M059J (cell line): Measurements from ENCODE around the gene FADD. TPM values are rescaled to one million over a fixed set of nuclear protein-coding genes. Genes with fewer than 3 reads are reported as not detected.

ENCODE experiments used
- DNase-seq: peaks from one replicate; pipeline ENCODE4 v3.0.0-alpha.2; 2012; ENCODE audit warnings: low read depth
- total RNA-seq: library from RNA; depleted of rRNA; stranded (reverse); fragments of >200 nt; shearing (Covaris generic); gene quantifications from 2 replicates; pipeline ENCODE4 v1.2.3, GENCODE V29; 2014; rRNA removed

The FADD gene, protein sequence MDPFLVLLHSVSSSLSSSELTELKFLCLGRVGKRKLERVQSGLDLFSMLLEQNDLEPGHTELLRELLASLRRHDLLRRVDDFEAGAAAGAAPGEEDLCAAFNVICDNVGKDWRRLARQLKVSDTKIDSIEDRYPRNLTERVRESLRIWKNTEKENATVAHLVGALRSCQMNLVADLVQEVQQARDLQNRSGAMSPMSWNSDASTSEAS
- 35.3 and 51.6 TPM in 2 replicates for total RNA-seq

DNA sequence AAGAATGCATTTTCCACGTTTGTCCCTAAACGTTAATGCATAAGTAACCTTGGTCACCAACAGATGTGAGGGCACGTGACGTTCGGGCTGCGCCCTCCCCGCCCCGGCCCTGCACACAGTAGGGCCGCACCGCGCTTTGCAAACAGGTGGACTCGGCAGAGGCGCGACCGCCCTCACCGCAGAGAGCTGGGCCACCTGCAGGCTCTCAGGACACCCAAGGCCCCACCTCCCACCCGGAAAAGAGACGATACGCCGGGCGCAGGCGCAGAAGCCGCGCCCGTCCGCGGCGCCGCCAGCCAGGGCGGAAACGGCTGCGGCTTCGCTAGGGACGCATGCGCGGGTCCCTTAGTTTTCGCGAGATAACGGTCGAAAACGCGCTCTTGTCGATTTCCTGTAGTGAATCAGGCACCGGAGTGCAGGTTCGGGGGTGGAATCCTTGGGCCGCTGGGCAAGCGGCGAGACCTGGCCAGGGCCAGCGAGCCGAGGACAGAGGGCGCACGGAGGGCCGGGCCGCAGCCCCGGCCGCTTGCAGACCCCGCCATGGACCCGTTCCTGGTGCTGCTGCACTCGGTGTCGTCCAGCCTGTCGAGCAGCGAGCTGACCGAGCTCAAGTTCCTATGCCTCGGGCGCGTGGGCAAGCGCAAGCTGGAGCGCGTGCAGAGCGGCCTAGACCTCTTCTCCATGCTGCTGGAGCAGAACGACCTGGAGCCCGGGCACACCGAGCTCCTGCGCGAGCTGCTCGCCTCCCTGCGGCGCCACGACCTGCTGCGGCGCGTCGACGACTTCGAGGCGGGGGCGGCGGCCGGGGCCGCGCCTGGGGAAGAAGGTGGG, at the start of gene FADD:
Gene FADD (plus strand): TSS at position 377 of the 831 bp plus-strand sequence. CDS start 164 bp downstream, at position 541.
- peak; percentile 96 for DNase-seq

DNA sequence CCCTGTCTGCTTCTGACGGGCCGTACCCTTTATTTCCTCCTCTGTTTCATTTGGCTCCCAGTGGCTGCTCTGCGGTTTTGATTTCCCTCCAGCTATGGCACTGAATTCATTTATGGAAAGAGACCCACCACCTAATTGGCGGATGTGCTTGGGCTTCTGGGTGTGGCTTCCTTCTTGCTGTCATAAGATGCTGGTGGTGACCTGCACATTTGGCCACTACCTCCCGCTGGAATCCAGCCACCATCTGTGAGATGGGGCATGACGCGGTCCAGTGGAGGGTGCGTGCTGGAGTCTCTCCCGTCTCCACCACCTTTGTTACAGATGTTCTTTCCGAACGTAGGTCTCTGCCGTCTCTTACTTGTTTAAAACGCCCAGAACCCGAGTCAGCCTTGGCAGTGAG, 47.7 kb upstream of the FADD start:
- peak; percentile 43 for DNase-seq

DNA sequence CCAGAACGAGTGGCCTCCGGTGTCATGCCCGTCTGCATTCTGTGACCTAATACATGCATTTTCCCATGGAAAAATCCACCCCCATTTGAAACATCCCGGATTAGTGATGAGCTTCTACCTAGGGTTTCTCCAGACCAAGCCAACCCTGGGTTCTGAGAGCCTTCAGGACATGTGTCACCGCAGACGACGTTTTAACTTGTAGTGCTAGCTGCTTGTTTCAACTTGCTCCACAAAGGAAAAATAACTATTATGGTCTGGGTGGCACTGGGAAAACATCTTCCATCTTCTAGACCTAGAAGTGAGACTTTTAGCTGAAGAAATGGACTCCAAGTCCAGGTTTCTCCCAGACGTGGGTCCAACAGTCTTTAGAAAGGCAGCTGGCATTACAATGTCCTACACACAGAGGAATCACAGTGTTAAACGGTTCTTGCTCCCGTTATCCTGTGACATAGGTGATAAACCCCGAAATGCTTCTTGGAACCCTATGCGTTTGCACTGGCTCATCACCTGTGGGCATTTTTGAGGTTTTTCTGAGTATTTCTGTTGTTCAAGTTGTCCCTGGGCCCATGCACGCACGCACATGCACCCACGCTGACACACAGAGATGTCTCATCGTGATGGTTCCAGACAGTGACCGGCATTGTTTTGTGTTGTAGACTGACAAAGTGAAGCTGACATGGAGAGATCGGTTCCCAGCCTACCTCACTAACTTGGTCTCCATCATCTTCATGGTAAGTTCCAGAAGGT, 46.6 kb upstream of the FADD start:
- DNase-seq, result no peak

DNA sequence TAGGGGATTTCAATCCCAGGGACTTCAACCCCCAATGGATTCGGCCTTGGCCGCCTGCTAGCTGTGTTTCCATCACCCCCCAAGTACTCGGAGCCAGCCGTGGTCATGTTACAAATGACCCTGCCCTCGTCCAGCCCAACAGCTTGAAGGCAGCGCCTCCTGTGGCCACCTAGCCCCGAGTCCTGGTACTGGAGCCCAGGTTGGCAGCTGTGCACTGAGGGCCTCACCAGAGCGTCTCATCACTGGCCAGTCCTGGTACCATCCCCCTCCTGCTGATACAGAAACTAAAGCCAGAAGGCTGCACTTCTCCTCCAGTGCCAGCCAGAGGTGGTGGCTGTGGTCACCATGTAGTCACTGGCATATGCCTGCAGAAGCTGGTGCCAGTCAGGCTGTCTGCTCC, 44.9 kb upstream of the FADD start:
- peak; percentile 72 for DNase-seq

DNA sequence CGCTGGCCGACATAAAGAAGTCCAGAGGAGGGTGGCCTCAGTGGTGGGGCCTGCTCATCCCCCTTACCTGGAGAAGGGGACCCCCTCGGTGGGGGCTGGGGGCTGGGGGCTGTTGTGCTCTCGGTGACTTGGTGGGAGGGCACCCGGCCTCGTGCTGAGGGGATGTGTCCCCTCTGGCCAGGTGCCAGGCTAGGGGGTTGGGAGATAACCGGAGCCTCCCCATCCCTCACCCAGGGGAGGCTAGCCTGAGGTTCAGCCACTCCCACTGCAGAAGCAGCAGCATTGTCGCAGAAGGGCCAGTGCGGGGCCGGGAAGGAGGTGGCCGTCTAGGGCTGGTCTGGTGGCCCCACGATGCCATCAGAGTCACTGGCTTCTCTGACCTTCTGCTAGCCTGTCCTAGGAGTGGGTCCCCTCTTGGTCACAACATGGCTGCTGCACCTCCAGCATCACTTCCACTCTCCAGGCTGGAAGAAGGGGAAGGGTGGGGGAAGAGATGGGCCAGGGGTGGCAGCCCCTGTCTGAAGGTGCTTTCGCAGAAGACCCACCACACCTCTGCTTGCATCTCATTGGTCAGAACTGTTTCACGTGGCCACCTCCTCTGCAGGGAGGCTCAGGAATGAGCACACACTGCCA, 44.2 kb upstream of the FADD start:
- no peak for DNase-seq

DNA sequence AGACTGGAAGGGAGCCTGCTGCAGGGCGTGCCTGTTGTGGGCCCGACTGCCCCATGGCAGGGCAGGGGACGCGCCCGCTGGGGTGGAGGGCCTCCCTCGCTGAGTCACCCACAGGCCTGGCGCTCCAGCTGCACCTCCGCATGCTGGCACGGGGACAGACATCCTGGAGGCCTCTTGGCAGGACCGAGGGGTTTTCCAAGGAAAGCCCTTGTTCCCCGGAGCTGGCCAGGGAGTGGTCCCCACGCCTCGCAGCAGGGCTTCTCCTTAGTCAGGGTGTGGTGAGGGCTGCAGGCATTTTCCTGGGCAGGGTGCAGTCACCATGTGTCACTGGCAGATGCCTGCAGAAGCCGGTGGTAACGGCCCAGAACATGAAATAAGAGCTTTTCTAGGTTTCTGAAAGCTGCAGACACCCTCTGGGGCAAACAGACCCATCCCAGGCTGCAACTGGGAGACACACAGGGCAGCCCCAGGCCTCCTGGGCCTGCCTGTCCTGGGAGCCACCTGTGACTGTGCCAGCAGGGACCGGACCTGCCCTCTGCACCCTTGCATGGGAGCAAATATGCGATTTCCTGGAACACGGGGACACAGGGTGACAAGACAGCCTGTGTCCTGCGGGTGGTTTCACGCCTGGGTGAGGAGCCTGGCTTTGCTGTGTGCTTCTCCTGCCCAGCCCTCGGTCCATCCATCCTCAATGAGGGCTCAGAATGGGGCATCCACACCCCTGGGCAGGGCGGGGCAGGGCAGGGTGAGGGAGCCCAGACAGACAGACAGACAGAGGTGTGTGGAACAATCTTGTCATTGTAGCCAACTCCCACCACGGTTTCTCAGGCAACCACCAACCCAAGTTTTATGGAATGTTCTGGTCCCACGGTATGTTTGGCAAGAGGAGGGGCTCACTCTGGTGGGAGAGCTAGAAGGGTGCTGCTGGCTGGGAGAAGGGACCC, 43.2 kb upstream of the FADD start:
- DNase-seq, result peak; percentile 91

DNA sequence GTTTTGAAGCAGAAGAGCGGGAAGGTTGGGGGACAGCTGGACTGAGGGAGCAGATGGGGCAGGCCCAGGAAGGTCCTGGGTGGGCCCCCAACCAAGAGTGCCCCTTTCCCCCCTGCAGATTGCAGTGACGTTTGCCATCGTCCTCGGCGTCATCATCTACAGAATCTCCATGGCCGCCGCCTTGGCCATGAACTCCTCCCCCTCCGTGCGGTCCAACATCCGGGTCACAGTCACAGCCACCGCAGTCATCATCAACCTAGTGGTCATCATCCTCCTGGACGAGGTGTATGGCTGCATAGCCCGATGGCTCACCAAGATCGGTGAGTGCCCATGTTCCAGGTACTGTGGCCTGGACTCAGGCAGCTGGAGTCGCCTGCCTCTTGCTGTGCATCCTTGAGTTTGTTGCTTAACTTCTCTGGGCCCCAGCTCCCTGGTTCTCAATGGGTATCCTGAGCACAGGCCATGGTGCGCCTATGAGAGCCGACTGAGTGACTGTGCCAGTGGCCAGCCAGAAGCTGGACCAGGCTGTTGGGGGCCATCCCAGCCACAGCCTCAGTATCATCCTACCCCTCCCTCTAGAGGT, 42.0 kb upstream of the FADD start:
- DNase-seq, result no peak

DNA sequence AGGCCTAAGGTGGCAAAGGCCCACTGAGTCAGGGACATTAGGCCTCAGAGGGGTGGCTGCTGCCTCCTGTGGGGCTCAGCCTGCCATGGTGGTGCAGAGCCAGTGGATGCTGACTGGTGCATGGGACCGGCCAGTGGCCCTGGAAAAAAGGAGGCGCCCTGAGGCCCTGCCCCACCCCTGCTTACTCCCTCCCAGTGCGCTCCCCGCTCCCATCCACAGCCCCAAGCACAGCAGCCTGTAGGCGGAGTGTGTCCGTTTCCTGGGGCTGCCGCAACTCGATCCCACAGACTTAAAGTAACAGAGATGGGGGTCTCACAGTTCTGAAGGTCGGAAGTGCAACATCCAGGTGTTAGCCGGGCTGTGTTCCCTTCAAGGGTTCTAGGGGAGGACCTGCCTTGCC, 38.4 kb upstream of the FADD start:
- no peak for DNase-seq

DNA sequence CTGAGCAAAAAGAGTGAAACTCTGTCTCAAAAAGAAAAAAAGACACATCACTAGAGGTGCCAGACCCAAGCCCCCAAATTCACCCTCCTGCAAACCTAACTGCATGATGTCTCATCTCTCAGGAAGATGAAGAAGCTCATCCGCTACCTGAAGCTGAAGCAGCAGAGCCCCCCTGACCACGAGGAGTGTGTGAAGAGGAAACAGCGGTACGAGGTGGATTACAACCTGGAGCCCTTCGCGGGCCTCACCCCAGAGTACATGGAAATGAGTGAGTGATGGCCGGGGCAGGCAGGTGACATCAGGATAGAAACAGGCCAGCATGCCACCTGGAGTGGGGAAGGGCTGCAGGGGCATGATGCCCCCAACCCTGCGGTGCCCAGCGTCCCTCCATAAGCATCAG, 36.0 kb upstream of the FADD start:
- no peak for DNase-seq

DNA sequence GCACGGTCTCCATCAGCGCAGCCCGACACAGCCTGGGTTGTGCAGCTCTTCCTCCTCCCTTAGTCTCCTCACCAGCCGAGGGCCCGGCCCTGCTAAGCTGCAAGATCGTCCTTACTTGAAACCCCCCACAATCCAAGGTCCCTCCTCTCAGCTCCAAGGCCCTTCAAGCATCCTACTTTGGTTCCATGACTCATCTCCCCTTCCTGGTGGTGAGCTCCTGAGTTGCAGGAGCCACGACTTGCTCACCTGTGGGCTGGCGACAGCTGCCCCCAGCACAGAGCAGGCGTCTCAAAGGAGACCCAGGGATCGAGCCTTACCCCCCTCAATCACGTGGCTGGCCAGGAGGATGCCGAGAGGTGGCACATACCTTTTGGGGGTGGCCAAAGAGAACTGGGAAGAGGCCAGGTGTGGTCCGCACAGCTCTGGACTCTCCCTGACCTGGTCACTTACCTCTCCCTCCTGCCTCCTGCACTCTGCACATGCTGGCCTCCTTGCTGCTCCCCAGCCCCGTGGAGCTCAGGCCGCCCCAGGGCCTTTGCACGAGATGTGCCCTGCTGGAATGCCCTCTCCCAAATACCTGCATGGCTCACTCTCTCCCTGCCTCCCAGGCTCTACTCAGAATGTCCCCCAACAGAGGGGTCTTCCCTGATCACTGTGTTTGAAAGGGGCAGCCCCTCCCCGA, 35.2 kb upstream of the FADD start:
- peak; percentile 20 for DNase-seq

DNA sequence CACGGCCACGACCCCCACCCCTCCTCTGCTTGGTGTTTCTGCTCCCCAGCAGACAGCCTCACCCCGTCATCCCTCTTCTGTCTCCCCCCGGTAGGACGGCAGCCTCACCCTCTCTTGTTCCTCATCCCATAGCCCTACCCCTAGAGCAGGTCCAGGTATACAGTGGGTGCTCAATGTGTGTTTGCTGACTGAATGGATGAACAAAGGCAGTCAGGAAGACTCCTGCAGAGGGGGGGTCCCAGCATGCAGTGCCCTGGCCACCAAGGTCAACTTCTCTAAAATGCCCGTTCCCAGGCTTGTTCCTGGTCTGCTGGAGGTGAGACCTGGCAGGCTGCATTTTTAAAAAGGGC, 34.7 kb upstream of the FADD start:
- DNase-seq, result no peak

DNA sequence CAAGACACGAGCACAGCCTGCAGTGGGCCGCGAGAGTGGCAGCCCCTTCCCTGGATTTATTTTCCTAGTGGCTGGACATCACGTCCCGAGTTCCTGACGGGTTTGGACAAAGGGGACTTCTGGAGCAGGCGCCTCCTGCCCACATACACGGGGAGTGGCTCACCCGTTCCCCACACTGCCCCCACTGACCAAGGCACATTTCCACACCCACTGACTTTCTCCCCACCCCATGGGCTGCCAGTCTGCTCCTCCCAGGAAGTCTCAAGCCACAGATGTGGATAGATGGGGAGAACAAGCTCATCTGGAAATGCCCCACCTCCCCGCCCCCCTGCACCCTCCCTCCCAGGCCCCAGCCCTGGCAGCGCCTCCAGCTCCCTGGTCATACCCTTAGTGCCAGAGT, 34.0 kb upstream of the FADD start:
- no peak for DNase-seq

DNA sequence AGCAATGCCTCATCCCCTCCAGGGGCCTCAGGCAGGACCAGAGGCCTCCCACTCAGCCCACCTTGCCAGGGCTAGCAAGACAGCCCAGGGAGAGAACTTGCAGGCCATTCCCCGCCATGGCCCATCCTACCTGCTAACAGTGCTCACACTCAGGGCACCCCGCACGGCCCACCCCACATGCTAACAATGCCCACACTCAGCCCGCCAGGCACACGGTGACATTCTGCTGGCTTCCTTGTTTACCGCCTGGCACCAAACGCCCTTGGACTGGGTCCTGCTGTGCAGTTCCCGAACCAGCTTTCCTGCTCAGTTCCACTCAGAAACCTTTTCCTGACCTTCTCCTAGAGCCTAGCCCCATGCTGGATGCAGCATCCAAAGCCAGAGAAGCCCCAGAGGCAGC, 33.5 kb upstream of the FADD start:
- no peak for DNase-seq

DNA sequence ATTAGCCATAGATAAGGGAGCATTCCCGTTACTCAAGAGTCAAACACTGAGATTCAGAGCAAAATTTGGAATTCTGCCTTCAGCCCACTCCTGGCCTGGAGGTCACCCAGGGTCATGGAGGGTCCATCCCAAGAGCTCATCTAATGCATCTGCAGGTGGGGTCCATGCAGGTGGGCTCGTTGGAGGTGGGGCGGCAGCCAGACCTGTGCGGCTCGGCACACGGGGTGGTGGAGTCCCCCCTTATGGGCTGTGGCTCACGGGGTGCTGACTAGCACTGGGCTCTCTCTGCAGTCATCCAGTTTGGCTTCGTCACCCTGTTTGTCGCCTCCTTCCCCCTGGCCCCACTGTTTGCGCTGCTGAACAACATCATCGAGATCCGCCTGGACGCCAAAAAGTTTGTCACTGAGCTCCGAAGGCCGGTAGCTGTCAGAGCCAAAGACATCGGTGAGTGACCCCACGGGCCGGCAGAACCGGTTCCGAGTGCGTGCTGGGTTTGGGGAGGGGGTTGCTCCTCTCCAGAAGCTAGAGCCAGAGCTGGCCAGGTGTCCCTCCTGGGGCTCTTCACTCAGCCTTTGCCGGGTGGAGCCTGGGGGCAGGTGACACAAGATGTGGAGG, 32.4 kb upstream of the FADD start:
- no peak for DNase-seq

DNA sequence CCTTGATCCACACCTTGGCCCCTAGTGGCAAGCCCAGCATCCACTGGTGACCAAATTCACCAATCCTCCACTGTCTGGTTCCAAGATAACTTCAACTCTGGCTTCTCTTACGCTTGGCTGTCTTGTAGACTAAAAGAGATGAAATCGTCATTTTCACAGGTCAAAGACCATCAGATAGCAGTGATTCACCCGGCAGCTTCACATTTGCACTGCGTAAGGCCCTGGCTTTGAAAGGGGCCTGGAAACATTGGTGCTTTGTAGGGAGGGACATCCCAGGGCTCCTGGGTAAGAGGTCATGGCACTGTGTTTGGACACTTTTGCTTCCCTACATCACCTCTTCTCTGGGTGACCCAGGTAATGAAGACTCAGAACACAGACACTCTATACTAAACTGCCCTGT, 30.1 kb upstream of the FADD start:
- peak; percentile 41 for DNase-seq

DNA sequence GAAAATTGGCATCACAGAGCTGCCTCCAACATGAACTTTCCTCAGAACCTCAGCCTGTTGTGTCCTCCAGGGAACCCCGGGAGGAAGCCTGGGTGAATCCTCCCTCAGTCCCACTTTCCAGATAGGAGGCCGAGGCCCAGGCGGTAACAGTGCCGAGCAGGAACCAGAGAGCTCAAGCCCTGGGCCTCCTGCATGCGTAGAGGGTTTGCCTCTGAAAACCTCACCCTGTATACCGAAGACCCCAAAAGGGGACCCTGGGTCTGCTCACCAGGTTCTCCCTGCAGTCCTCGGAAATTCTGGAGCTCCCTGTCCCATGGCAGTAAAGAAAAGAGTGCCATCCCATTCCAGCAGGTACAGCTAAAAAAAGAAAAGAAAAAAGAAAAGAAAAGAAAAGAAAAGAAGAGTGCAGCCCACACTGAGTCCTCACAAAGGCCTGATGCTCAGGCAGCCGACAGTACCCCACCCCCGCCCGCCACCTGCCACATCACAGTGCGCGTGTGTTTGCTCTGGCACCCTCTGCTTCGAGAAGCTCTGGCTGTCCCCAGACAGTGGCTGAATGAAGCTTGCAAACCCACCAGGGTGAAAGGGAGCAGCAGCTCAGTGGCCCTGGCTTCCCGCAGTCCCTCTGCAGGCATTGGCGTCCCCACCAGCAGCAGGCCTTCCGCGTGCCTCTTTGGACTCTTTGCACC, 28.4 kb upstream of the FADD start:
- no peak for DNase-seq

DNA sequence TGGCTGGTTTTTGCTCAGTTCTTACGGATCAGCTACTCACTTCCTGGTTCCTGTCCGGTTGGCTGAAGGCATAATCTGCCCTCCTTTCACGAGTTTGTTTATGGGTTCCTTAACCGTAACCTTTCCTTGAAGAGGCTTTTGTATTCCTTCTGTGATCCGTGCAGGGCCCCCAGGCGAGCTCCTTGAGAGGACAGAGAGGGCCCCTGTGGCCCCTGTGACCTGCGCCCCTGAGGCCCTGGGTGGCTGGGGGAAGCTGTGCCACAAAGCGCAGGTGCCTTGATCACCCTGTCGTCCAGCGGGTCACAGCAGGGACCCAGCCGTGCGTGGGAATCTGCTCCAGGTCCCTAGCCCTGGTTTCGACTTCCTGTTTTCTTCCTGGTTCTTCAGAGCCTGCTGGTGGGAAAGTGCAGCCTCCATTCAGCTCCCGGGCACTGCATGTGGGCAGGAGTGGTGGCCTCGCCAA, 27.8 kb upstream of the FADD start:
- no peak for DNase-seq

DNA sequence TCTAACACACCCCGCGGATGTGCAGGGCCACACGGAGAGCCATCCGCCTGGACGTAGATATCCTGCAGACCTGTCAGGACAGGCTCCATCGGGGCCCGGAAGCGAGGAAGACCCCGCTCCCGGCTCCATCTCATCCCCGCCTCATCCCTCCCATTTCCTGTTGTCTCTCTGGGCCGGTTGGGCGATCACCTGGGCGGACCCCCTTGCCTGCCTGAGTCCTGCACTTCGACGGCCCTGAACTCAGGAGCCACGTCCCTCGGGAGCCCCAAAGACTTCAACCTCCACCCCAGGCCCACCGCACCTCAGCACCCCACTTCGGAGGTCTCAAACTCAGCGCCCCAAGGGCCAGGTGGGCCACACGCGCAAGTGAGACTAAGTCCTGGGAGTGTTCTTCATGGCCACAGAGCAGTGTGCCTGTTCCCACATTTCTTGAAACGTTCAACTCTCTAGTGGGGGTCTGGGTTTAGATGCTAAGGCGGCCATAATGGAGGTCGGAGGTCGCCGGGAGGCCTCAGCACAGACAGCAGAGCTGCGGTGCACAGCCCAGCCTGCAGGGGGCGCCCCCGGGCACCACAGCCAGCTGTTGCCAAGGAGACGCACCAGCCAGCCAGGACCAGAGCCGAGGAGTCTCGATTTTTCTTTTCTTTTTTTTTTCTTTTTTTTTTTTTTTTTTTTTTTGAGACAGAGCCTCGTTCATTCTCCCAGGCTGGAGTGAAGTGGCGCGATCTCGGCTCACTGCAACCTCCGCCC, 26.0 kb upstream of the FADD start:
- no peak for DNase-seq
